22Rv1 (cell line): ENCODE results near the gene FUNDC1.
"Not testable (repeated sequence)": the region's sequence is repeated elsewhere in the genome, so short reads cannot be mapped to it uniquely, and the experiment has no call there.

Experiments
- H3K27ac ChIP-seq: fragments of 450-650 bp; 2 replicates; pipeline ENCODE4 v1.5.1; 2017
- ZFX ChIP-seq: fragments of 450-650 bp; IDR thresholded peaks from 2 replicates; pipeline ENCODE4 v1.6.1; 2017; ENCODE audit warnings: antibody characterized with exemption, borderline replicate concordance
- TF ChIP-seq, protein P1 (sequence below): fragments of 450-650 bp; IDR thresholded peaks from 2 replicates; pipeline ENCODE4 v1.5.1; 2017; ENCODE audit warnings: mild to moderate bottlenecking

The FUNDC1 gene

DNA sequence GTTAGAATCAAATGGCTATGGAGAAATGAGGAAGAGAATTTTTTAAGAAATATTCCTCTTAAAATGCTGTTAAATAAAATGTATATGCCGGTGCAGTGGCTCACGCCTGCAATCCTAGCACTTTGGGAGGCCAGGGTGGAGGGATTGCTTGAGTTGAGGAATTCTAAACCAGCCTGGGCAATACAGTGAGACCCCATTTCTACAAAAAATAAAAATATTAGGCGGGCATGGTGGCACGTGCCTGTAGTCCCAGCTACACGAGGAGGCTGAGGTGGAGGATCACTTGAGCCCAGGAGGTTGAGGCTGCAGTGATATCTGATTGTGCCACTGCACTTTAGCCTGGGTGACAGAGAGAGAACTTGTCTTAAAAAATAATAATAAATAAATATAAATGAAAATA, 7.9 kb upstream of the FUNDC1 start:
- no peak overlapping the region for H3K27ac ChIP-seq
- TF ChIP-seq ZFX = no peak

DNA sequence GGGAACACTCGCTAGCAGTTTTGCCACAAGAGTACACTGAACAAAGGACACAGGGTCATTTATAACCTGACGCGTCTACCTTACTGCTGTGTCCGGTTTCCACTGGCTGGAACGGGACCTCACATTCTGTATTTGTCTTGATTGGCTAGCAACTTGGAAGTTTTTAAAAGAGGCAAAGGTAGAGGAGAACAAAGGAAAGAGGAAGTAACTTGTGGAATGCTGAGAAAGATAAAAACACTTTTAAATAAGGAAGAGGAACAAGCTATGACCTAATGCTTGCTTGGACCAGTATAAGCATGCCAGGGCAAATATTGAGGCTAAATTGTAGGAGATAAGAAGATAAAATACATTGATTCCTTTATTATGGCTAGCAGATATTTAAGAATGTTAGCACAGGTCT, 2.8 kb upstream of the FUNDC1 start:
- not testable (repeated sequence) for H3K27ac ChIP-seq

DNA sequence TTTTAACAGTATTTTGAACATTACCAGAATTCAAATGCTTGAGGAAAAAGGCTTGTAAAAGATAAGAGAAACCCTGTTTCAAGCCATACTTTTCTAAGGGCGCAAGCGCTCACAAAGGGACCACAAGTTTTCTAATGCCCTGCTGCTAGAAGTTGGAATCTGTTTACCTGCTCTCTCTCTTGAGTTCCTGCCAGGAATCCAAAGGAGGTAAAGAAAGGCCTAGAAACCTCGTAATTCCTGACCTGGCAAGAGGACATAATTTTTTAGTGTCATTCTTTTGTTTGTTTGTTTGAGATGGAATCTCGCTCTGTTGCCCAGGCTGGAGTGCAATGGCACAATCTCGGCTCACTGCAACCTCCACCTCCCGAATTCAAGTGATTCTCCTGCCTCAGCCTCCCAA, 1.4 kb upstream of the FUNDC1 start:
- no peak overlapping the region for H3K27ac ChIP-seq
- TF ChIP-seq, protein P1, sequence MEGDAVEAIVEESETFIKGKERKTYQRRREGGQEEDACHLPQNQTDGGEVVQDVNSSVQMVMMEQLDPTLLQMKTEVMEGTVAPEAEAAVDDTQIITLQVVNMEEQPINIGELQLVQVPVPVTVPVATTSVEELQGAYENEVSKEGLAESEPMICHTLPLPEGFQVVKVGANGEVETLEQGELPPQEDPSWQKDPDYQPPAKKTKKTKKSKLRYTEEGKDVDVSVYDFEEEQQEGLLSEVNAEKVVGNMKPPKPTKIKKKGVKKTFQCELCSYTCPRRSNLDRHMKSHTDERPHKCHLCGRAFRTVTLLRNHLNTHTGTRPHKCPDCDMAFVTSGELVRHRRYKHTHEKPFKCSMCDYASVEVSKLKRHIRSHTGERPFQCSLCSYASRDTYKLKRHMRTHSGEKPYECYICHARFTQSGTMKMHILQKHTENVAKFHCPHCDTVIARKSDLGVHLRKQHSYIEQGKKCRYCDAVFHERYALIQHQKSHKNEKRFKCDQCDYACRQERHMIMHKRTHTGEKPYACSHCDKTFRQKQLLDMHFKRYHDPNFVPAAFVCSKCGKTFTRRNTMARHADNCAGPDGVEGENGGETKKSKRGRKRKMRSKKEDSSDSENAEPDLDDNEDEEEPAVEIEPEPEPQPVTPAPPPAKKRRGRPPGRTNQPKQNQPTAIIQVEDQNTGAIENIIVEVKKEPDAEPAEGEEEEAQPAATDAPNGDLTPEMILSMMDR = no peak
- no peak for TF ChIP-seq ZFX

DNA sequence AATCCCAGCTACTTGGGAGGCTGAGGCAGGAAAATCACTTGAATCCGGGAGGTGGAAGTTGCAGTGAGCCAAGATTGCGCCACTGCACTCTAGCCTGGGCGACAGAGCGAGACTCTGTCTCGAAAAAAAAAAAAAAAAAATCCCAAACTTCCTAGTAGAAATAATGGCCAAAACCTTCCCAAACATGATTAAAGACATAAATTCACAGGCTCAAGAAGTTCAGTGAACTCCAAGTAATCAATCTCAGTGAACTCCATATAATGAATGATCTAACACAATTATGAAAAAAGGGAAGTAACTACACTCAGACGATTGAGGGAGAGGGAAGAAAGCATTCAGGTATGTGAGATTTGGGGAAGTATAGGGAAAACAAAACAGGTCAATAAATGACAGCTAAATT, 6.5 kb downstream of the FUNDC1 start:
- no peak overlapping the region for H3K27ac ChIP-seq
- no peak for TF ChIP-seq ZFX
- TF ChIP-seq, protein P1 = no peak

DNA sequence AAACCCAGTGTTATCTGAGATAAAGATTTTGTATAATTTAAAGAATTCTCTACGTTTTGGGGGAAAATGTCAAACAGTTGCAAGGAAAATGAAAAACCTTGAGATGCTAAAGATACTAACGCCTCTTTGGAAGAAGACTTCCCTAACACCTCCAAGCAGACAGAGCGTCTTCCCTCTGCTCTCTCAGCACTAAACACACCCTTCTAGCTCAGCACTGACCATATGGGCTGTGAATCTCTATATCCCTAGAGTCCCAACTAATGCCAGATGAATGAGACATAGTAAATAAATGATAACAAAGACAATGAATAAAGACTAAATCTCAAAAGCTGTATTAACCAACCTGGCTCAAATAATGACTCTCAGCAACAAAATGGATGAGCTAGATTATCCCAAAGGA, 13.3 kb downstream of the FUNDC1 start:
- no peak for TF ChIP-seq ZFX
- TF ChIP-seq, protein P1 = no peak
- no peak overlapping the region for H3K27ac ChIP-seq

DNA sequence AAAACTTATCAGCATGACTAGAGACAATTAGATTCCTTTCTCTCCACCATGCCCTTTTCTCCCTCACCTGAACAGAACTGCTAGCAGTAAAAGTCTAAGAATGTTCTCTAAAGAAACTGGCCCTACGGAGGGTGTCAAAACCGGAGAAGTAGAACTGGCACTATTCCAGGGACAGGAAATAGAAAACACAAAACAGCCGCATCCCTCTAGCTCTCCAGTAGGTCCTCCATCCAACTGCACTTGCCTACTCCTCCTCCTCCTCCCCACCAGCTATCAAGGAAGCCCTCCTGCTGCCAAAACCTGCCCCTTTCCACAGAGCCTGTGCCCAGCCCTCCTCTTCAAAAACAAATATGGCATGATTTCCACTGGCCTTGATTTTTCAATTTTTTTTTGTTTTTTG, 28.4 kb downstream of the FUNDC1 start:
- no peak overlapping the region for H3K27ac ChIP-seq
- no peak for TF ChIP-seq ZFX
- TF ChIP-seq, protein P1 = no peak

DNA sequence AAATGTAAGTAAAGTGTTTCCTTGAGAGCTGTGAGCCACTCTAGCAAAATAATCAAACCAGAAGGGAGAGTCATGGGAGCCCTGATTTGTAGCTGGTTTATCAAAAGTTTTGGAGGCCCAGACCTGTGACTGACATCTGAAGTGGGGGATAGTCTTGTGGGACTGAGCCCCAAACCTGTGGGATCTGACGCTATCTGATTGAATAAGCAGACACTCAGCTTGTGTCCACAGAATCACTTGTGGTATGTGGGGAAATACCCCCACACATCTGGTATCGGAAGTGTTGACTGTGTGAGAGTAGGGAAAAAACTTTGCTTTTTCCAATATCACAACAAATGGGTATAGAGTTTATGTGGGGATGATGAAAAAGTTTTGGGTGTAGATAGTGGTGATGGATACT, 35.4 kb downstream of the FUNDC1 start:
- no peak overlapping the region for H3K27ac ChIP-seq
- TF ChIP-seq, protein P1 = no peak

DNA sequence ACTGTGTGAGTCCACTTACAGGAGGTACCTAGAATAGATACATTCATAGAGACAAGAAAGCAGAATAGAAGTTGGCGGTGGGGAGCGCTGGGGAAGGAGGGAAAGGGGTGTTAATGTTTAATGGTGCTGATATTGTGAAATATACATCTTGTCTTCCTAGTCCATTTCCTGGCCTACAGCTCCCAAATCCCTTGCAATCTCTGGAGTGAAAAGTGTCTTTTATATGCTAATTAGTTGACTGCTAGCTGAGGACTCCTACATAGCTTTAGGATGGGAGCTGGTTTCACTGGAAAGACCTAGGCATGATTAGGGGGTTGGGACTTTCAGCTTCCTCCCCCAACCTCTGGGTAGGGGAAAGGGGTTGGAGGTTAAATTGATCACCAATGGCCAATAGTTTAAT, 36.0 kb downstream of the FUNDC1 start:
- no peak for TF ChIP-seq ZFX
- TF ChIP-seq, protein P1 = no peak
- H3K27ac ChIP-seq = no peak overlapping the region

DNA sequence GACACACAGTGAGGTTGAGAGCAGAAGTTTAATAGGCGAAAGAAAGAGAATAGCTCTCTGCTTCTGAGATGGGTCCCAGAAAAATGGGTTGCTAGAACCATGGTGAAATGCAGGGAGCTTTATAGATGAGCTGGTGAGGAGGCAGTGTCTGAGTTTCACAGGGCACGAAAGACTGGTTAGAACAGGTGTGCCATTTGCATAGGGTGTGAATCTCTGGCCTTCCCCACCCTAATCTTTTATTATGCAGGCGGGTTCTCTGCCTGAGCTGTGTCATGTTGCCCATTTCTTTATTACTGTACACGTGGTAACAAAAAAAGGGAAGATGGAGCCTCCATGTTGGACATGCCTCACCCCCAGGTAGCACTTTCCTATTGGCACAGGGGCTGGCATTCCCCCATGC, 39.1 kb downstream of the FUNDC1 start:
- TF ChIP-seq, protein P1 = no peak
- TF ChIP-seq ZFX = no peak
- H3K27ac ChIP-seq = no peak overlapping the region
